Ramos (cell line): Measurements from ENCODE around the gene METAP1D.

Source experiments
- in situ Hi-C: fragments of 300-500 bp; cut with MboI; formaldehyde crosslinking; loops from one replicate; pipeline ENCODE4 v1.14.3; 2022; ENCODE audit warnings: low sequenced_read_pairs; ENCODE audit not compliant: unreplicated experiment

The METAP1D gene

DNA sequence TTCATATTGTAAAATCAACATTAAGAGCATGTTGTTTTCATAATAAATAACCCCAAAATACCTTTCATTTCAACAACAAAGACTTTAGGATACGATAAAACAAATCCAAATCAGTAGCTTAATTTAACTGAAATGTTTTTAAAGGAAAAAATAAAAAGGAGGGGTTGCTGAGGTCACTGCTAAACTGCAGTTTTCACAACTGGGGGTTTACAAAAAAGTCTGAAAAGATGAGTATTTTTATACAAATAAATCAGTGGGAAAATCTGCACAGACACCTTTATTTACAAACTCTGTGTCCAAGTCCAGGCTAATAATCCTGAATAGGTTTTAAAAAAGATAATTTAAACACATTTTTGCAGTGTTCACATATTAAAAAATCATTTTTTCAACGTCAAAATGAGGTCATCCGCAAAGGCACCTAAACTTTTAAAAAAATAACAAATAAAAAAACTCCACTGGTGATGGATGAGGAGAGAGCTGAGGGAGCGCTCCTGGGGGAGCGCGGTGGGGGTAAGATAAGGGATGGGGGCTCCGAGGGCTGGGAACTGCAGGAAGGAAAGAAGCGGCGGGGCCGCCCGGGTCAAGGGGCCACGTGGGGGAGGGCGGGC, 99.8 kb downstream of the METAP1D start:
- in situ Hi-C loops: loop anchor here (10.0 to 25.0 kb wide), 2 partner anchors 505 to 1137 kb away; no protein-coding TSS in a partner anchor

DNA sequence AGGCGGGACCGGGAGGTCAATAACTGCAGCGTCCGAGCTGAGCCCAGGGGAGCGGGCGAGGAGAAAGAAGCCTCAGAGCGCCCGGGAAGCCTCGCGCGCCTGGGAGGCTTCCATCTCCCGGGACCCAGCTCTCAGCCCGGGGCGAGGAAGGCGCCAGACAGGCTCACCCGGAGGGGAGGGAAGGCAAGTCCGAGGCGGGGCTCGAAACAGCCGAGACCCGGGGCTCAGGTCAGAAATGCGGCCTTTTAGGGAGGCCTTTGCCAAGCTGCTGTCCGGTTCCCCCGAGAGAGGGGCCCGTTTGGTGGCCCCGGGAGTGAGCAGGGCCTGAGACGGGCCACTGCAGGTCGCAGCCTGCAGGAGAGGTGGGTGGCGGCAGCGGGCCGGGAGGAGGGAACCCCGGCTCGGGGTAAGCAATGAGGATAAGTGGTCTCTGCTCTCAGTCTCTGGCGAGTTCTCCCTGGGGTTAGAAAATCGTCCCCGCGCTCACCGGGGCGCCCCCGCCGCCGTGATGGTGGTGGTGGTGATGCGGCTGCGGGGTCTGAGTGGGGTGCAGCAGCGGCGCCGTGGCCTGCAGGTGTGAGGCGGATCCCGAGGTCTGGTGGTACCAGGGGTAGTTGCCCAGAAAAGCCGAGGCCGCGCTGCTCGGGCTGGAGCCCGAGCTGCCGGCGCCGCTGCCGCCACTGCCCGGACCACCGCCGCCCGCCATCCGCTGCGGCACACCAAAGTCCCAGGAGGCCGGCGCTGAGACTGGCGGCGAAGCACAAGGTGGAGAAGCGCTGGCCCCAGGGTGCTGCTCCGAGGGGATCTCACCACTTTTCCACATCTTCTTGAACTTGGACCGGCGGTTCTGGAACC, 100.6 kb downstream of the METAP1D start:
- in situ Hi-C loops: loop anchor here (10.0 to 25.0 kb wide), 2 partner anchors 506 to 1138 kb away; no protein-coding TSS in a partner anchor

DNA sequence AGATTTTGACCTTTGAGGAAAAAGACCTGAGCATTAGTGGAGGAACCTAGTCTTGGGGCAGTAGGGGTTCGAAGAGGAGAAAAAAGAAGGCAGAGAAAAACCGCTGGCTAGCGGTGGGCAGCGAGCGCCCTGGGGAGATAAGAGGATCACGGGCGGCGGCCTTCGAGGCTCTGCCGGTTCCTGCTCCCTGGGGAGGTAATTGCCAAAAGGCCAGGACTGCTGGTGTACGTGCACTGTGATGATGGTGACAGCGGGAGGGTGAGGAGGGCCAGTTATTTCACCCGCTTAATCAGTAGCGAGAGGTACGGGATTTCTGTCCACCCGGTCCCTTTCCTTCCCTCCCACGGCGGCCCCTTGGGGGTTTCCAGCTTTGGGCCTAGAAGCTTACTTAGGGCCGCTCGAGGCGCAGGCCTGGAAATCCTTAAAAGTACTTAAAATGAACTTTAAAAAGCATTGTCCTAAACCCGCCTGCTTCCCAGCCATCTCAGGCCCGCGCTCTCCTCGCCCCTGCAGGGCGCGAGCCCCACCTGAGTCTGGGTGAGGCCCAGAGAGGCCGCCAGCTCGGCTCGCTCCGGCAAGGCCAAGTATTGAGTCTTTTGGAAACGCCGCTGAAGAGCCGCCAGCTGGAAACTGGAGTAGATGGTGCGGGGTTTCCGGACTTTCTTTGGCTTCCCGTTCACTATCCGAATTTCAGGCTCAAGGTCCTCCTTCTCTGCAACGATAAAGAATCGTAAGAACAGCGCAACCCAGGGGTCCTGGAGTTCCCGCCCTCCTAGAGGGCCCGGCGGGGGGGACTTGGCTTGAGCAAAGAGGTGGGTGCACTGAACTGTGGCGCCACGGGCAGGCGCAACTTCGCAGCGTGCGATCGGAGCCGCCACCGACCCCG, 101.4 kb downstream of the METAP1D start:
- in situ Hi-C loops: loop anchor here (10.0 to 25.0 kb wide), 2 partner anchors 506 to 1139 kb away; no protein-coding TSS in a partner anchor

DNA sequence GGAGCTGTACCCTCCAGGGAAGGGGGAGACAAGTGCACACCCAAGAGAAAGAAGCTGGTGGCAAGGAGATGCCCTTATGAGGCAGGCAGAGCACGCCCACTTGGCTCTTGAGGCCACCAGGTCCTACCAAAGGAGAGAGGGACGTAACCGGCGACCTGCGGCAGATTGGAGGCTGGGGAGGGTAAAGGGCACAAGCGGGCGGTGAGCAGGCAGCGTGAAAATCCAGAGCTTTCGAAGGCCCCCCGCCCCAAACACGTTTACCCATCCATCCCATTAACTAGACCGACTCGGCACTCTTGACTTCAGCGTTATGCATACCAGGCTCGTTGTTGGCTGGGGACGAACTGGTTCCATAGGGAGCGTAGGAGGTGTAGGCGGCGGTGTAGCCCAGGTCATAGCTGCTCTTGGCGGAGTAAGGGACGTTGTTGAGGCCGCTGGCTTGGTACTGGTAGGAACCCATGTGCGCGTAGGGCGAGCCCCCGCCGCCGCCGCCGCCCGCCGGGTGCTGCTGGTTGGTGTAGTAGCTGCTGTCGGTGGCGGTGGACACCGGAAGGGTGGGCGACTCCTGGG, 102.2 kb downstream of the METAP1D start:
- in situ Hi-C loops: loop anchor here (10.0 to 25.0 kb wide), 2 partner anchors 507 to 1140 kb away; no protein-coding TSS in a partner anchor

DNA sequence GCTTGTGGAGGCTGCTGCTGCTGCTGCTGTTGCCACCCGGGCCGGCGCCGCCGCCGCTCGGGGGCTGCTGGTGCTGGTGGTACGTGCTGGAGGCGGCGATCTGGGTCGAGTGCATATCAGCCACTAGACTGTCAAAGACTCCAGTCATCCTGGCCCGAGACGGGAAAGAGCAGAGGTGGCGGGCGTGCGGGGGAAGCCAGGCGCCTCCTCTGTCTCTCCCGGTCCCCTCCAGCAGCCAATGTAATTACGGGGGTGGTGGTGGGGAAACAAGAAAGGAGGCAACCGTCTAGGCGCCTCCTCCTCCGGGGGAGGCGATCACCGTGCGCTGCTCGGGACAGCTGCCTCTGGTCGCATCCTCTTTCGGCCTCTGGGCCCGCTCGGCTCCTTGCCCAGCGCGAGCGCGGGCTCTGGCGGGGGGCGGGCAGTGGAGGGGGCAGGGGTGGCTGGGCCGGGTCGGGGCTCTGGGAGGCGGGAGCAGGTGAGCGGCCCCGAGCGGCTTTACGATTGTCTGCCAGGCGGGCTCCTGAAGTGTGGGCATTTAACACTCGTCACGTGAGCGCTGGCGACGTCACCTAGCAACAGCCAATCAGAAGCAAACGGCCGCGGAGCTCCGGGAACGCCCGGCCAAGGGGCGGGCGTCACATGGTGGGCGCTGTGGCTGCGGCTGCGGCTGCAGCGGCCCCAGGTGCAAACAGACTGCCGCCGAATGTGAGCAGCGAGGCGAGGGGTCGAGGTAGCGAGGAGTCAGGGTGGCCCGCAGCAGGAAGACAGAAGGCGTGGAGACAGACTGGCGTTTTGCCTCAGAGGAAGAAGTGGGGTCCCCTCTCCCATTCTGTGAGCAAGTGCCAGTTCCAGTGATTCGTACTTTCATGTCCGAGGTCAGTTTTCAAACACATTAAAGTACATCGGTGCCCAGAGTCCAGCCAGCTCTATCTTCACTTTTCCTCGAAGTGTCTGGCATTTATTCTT, 102.9 kb downstream of the METAP1D start, which contains the start of gene DLX2:
TSS of gene DLX2 (minus strand) at position 510 of the 969 bp plus-strand sequence. CDS start at position 148, 362 bp downstream.
- in situ Hi-C loops: loop anchor here (10.0 to 25.0 kb wide), 2 partner anchors 508 to 1140 kb away; no protein-coding TSS in a partner anchor

DNA sequence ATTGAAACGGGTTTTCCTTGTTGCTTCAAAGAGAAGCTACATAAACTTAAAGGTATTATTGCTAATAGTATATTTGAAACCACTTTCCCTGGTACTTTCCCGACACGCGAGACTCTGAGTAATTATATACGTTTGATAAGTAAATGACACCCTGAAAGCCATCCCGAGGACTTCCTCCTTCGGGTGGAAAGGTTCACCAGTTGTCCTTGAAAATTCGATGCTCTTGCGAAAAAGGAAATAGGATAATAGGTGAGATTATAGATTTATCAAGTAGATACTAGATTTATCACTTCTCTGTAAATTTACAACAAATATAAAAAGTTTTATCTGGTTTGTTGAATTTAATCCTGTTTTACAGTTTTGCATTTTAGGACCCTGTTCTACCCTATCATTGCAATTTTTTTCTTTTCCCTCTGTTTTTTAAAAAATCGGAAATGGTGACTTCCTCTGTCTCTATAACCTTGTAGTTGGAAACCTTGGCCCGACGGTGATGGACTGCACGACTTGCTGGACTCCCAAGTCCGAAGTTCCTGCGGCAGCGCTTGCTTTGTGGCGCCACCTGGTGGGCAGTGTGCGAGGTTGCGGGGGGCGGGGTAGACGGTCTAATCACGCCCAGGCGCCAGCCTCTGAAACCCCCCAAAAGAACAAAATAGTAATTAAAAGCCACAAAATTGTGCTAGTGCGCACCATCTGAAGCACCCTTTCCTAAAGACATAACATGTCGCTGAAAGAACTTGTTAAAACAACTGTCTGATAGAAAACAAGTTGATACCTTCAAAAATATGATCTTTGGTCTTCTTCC, 103.9 kb downstream of the METAP1D start:
- in situ Hi-C loops: loop anchor here (10.0 to 25.0 kb wide), 2 partner anchors 509 to 1141 kb away; no protein-coding TSS in a partner anchor

DNA sequence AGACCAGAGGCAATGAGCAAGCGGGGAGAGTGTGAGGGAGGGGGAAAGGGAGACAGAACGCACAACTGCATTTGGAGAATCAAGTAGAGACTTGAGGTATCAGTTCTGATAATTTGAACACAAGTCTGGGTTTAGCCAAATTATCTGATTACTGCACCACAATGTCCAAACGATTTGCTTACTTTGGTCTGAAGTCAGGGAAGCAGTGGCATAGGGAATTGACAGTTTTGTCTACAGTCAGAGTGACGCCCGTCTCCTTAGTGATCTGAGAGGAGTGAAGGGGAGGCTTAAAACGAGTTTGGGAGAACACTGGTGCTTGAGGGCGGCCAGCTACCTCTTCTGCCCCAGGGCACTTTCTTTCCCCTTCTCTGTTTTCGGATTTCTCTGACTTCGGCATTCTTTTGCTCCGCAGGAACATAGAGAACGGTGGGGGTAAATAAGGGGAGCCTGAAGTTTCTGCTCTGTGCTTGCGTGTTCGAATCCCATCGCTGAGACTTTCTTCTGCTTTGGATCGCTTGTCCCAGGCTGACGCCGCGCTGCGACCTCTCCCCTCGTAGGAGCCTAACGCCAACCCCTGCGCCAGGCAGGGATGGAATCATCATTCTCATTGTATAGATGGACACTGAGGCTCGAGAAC, 105.8 kb downstream of the METAP1D start:
- in situ Hi-C loops: loop anchor here (5.0 to 25.0 kb wide), 3 partner anchors 403 to 1143 kb away; no protein-coding TSS in a partner anchor

DNA sequence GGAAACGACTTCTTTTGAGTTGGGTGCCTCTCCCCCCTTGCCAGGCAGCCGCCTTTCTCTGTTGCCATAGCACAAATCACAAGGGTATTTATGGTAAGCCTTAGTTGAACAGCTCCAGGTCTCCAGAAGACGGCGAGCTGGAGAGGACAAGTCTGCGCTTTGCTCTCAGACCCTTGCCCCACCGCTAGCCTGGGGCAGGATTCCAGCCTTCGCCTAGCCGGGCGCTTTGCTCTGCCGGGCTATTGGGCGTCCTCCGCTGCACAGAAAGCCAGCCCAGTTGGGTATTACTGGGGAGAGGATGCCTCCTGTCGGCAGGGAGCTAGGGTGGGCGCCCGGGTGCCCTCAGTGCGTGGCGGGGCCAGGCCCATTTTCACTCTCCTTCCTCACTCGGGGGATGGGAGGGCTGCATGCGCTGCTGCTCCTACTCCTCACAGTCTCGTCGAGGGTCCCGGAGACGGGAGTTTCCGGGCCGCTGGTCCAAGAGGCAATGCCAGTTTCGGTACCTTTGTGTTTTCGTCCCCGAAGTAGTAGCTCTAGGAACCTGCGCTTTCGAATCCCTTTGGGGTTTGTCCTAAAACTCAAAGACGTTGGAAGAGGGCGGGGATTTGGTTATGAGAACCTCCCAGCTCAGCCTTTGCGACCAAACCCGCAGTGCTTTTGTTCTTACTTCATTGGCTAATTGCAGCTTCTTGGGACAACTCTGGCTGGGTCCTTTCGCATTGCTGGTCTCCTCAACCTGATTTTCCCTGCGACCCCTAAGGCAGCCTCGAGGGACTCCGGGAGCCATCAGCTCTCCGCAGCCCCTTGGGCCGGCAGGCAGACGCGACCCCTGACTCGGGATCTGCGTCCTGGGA, 106.6 kb downstream of the METAP1D start:
- in situ Hi-C loops: loop anchor here (5.0 to 25.0 kb wide), 3 partner anchors 404 to 1144 kb away; no protein-coding TSS in a partner anchor

DNA sequence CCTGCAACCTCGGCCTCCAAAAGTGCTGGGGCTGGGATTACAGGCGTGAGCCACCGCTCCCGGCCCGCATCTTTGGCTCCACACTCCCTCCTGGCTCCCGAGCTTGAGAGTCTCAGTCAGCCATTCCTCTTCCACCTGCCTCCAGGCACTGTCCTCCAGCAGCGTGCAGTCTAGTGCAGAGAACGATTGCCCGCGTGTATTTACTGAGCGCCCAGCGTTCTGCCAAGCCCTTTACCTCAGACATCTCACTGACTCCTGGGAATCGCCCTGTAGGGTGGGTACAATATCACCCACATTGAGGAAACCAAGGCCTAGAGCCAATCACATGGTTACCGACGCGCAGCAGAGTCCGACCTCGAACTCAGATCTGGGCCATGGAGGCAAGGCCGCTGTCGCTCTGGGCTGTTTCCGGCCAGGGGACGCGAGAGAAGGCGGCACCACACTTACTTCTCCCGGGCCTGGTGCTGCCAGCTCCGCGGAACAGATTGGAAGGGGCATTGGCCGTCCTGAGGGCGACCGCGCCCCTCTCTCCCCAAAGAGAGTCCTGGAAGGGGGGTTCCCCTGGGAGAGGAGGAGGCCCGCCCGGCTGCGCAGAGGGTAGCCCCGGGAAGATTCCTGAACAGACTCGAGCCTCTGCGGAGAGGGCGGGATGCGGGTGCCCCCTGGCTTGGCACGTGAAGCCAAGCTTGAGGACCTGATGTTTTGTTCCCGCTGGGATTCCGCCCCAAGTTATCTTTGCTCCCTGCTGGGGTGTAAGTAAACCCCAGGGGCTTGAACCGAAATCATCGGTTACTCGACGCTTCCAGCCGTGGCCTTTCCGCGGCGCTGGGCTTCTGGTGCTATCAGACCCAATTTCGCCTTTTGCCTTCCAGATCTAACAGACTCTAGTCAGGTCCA, 108.2 kb downstream of the METAP1D start:
- in situ Hi-C loops: loop anchor here (5.0 to 25.0 kb wide), 3 partner anchors 406 to 1146 kb away; no protein-coding TSS in a partner anchor

DNA sequence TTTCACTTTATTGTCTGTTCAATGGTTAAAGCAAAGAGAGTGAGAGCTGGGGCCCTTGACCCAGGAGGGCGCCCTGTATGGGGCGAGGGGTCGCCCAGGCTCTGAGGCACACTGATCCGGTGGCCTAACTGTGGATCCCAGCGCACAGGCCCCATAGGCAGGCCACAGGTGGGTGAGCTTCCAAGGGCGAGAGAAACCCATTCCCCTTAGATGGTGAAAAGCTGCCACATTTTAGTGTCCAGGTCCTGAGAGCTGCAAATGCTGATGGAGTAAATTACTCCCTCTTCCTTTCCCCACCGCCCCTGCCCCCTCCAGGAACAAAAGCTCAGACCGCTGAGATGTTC, 108.8 kb downstream of the METAP1D start:
- in situ Hi-C loops: loop anchor here (5.0 to 25.0 kb wide), 3 partner anchors 406 to 1146 kb away; no protein-coding TSS in a partner anchor

DNA sequence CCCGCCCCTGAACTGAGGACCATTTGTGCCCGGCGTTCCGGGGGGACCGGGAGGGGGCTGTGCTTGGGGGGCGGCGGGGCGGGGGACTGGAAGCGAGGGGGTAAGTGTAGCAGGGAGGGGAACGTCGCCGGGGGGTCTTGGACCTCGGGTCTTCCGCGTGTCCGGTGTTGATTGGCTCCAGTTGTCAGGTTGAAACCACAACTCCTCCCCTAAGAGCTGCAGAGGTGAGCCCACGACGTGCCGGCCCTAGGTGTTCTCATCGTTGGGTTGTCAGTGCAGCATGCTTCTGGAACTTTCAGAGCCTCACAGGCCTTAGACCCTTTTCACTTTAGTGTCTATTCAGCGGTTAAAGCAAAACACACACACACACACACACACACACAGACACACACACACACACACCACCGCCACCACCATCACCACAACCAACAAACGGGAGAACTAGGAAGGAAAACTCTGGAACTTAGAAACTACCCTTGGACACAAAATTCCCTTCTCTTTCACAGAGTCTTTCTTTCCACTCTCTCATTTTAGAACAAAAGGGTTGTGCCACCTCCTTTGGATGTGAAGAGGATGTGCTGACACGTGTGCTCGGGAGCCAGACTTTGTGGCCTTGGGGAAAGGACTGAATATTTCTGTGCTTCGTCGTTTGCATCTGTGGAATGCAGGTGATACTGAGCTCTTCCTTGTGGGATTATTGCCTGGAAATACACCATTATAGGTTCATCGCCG, 109.7 kb downstream of the METAP1D start:
- in situ Hi-C loops: loop anchor here (5.0 to 25.0 kb wide), 3 partner anchors 407 to 1147 kb away; no protein-coding TSS in a partner anchor

DNA sequence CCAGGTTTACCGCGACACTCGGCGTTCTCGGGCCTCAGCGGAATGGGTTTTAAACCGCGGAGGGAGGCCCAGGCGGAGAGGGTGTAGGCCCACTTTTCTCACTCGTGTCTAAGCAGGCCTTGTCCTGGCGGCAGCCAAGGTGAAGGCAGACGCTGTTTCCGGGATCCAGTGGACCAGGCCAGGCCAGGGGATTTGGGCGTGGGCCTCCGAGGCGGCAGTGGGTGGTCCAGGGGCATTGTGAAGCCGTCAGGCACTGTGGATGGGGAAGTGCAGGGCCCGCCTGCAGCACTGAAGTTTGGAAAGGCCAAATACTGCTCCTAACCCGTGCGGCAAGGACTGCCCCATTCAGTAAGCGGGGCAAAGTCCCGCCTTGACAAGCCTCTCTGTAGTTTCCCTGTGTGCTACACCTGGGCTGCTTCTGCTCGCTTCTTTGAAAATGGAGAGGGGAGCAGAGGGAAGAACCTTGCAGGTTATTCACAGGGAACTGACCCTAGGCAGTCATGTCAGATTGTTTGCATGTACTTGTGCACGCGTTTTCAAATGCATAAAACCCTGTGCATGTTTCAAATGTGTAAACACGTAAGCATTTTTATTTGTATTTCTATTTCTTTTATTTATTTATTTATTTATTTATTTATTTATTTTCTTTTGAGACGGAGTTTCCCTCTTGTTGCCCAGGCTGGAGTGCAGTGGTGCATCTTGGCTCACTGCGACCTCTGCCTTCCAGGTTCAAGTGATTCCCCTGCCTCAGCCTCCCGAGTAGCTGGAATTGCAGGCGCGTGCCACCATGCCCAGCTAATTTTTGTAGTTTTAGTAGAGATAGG, 110.4 kb downstream of the METAP1D start:
- in situ Hi-C loops: loop anchor here (5.0 to 25.0 kb wide), 3 partner anchors 408 to 1148 kb away; no protein-coding TSS in a partner anchor

DNA sequence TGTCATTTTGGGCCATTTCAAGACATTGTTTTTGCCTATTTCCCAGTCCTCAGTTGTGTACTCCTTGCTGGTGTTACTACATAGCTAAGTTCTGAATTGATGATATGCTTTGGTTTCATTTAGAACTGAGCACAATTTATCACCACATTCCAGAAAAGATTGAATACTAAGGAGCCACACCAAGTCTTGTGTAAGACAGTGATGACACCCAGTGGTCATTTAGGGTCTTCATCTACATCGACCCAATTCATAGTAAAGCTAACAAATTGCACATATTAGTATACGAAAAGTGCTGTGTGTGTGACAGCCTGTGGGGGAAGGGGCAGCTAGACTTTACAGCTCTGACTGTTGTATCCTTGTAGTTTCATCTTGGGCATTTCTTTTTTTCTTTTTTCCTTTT, 113.9 kb downstream of the METAP1D start:
- in situ Hi-C loops: loop anchor here (25.0 kb wide), 1 partner anchor 1151 kb away; no protein-coding TSS in a partner anchor
